Activated CD8-positive, alpha-beta memory T cell treated with anti-CD3 and anti-CD28 coated beads, Interleukin-2, amount 50 U/mL, for 1 hour (primary cell): ENCODE results near the gene PTPRJ.

Experiments used
- DNase-seq: peaks from one replicate; pipeline ENCODE4 v3.0.0-alpha.2; 2020; ENCODE audit errors: extremely low read depth

Gene PTPRJ

DNA sequence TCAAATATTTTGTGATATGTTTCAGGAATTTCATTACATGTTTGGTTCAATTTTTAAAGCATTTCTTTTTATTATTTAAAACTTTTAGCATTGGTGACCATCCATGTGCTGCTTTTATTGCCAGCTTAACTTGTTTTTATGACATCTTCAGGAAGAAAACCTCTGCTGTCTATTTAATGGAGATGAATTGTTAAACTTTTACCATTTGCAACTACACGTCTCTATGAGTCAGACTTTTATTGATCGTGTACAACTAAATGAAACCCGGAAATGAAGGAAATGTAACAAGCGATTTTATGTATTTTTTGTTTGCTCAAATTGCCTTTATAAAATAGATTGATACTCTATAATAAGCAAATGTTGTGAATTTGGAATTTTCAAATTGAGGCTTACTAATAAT lies 113.0 kb downstream of the PTPRJ start:
- no peak for DNase-seq

DNA sequence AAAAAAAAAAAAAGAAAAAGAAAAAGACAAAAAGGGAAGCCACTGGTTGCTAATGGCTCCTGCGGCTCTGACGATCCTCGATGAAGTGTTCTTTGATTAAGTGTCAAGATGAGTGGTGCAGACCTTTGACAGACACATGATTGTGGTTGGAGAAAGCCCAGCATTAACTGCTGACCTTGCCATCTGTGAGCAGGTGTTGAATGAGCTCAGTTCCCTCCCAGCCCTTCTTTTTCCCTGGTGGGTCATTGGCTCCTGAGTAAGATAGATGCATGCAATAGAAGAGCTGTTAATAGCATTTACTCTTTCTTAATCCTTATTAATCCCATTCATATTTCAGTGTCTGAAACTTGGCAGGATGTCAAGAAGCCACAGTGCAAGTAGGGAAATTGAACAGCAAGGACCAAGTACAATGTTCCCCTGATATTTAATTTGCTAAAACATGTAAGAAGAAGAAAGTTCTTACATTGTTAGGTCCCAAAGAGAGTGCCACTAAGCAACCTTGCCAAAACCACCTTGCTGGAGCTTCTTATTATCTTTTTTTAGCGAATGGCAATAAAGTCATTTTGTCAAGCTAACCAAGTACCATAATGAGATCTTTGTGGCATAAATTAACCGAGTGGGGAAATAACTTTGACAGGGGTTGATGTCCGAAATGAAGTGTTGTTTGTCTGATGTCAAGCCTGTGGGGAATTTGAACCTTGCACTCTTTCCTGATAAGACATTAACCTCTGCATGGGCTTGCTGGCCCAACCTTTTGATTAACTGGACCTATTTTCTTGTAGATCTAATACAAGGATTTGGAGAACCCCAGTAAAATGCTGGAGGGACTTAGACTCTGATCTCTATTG lies 113.7 kb downstream of the PTPRJ start:
- DNase-seq = no peak

DNA sequence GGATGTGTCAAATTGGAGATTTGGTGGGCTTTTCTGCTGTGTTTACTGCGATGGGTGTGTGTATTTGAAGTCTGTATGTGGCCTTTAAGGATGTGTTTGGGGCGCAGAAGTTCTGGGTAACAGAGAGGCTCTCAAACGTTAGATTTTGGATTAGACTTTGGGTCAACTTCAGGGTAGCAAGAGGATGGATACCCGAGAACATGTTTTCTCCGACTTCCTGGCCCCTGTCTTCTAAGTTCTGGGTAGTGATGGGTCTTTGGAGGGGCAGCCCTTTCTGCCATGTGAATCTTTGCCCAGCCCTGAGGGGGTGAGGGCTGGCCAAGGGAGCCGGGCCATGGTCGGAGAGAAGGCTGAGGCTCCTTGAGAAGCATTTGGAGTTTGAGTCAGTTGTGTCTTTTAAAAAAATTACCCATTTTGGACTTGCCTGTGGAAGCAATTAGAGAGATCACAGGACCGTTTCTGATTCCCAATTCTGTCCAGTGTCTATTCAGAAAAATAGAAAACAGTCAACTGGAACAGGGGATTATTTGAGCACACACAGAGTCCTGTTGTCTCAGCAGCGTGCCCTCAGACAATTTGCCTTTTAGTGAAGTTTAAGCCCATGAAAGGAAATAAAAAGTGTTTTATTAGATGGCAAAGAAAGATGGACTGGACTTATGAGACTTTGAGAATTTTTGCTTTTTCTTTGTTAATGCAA lies 114.4 kb downstream of the PTPRJ start:
- DNase-seq = no peak

DNA sequence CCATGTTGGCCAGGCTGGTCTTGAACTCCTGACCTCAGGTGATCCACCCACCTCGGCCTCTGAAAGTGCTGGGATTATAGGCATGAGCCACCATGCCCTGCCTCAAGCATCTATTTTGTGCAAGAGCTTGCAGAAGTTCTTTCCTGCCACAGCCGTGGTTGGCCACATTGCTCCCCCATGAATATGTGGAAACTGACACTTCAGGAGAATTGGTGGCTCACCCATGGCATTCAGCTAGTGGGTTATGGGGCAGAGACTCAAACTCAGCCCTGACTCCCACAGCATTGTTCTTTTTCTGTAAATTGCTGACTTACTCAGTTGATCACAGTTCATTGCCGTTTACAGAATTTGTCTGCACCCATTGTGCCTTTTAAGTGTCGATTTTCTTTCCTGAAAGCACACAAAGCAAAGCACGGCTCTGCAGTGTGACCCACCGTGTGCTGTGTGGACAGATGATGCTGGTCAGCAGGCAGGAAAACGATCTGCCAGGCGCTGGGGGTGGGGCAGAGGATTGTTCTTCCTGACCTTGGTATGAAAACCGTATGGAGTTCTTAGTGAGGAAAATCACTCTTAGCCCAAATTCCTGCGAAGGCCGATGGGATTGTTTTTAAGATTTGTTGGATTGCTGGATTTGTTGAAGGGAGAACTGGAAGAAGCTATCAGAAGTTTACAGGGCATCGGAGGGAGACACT lies 115.6 kb downstream of the PTPRJ start:
- DNase-seq = no peak

DNA sequence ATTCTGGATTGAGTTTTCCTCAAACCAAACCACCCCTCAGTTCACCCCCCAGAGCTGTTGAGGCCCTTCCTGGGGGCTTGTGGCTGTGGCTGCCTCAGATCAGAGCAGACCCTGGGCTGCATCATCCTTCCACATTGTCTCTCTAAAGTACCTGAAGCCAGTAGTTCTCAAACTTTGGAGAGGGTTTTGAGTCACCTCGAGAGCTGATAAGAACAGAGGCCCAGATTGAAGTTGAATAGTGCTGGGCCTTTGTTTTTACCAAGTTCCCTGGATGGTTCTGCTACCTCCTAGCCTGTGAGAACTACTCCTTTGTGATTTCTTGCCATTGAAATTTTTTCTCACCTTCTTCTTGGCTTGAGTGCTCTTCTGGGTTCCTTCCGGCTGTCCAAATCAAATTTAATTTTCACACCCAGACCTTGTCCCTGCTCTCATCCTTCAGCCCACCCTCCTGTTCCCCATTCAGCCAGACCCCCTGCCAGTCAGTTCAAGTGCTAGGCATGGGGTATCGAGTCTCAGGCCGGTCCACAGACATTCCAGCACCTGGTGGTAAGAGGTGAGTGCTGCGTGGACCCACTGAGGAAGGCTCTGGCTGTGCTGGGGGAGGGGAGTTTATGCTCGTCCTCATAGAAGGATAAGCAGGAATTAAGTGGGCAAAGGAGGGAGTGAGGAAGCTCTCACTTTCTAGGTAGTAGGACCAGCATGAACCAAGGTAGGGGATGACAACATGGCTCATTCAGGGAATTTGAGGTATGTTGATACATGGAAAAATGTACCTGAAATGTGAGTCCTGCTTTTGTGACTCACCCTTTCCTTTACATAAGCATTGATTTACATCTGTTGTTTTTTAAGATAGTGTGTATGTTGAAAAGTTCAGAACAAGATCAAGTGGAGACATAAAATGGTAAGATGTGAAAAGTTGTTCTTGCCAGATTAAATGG lies 116.5 kb downstream of the PTPRJ start:
- DNase-seq = no peak

DNA sequence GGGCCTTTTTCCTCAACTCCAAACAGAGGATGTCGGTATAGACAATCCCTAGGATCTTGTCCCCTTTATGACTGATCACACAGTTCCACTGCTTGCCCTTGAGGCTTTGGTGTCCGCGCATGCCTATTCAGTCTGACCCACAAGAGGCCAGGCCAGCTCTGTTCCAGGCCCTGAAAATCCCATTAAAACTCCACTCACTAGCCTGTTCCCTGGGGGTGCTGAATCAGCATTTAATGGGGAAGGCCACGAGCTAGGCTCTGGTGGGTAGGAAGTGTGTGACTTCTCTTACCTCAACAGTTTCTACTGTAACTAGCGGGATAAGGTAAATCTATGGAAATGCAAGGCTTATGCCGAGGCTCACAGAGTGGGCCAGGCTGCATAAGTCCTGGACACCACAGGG lies 117.7 kb downstream of the PTPRJ start:
- no peak for DNase-seq

DNA sequence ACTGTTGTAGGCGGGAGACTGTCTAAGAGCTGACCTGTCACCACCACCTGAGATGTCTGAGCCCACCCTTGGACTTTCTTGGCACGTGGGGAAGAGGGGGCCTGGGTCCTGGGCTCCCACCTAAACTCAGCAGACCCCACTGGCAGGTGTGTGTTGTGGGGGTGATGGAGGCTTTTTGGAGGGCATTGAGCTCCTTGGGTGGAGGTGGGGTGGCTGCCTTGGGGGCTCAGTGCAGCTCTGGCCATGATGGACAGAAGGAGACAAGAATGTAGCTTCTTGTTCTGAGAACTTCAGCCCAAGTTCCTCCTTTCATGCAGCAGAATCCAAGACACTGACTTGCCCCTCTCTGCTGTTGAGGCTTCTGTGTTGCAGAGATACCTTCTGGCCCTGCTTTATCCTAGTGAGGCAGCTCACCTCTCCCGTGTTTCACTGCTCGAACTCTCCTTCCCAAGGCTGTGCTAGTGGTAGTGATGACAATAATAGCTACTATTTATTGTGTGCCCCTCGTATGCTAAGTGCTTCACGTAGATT lies 119.6 kb downstream of the PTPRJ start:
- DNase-seq = no peak

DNA sequence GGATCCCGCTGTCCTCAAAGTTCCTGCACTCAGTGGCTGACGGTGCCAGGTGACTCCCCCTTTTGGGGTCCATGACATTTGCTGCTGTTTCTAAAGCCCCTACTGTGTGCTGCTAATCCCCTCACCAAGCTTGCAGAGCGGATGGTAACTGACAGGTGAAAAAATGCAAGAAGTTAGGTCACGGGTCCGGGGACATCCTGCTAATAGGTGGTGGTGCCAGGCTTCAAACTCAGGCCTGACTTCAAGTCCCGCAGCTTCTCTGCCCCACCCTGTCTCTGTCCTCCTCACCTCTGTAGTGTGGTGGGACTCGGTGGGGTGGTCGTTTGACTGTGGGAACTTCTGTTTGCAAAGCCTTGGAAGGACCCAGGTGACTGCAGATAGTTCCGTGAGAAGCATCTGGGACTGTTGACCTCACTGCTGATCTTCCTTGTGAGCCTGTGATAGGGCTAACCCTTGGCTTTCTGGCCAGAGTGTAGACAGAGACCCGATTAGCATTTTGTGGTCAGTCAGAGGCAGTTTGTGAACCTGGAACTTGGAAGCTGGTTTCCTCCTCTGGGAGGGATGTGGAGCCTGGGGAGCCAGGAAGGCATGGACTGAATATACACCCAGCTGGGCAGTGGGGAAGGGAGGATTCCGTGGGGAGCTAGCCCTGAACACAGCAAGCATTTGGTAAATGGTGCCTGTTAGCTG lies 120.8 kb downstream of the PTPRJ start:
- DNase-seq = no peak

DNA sequence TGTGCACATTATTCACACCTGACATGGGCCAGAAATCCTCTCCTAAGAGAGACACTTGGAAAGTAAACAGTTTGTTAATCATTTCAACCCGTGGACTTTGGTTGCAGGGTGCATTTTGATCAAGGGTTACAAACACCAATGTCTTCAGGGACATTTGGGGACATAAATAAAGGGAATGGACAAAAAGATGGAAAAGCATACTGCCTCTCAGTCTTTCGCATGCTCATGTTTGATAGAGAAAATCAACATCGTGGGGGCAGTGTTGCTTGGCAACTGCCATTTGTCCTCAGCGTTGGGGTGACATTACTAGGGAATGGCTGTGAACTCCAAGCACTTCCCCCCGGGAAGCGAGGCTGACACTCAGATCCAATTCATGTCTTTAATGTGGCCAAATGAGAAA lies 121.6 kb downstream of the PTPRJ start:
- no peak for DNase-seq

DNA sequence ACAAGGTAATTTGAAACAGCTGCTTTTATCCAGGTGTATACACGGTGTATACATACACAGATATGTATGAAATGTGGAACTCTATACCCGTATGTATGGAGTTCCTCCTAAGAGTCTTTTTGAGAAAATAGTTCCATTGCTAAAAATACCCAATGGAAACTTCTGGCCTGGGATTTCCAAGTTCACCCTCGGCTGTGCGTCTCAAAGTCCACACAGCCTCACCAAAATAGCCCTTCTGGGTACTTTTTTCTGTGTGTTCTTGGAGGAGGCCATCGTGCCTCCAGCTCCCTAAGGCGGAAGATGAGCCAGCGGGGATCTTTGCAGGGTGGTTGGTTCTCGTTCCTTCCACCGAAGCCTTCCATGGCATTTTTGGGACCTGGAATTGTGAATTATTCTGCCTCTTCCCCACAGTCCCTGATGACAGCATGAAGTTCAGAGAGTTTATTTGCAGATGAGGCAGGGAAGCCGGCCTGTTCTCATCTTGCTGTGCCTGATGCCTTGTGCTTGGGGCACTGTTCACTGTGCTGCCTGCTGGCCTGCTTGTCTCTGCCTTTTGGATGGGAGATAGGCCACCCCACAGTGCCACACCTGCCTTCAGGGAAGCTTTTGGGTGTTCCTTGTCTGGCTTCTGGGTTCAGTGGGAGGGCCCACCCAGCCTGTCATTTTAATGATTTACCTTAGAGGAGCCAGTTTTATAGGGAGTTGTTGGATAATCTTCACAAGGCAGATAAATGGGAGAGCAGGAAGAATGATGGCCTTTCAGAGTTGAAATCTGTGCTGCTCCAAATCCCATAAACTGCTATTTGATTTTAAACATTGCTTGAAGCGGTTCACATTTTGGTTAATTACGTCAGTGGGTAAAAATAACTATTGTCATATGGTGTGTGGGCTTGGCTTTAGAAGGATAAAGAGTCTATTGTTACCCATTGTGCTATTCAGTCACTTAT lies 123.5 kb downstream of the PTPRJ start:
- no peak for DNase-seq

DNA sequence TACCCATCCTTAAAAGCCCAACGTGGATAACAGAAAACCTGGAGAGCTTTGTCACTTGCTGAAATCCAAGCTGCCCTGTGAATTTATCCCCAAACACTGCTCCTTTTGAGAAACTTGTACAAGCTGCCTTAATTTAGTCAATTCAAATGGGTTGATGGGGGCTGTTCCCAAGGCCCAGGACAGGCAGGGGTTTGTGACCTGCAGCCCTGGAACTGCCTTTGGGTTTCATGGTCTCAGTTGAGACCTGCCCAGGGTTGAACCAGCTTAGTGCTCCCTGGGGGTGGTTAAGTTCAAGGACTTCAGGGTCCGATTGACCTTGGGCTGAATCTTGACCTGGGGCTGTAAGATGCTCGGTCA lies 124.2 kb downstream of the PTPRJ start:
- no peak for DNase-seq

DNA sequence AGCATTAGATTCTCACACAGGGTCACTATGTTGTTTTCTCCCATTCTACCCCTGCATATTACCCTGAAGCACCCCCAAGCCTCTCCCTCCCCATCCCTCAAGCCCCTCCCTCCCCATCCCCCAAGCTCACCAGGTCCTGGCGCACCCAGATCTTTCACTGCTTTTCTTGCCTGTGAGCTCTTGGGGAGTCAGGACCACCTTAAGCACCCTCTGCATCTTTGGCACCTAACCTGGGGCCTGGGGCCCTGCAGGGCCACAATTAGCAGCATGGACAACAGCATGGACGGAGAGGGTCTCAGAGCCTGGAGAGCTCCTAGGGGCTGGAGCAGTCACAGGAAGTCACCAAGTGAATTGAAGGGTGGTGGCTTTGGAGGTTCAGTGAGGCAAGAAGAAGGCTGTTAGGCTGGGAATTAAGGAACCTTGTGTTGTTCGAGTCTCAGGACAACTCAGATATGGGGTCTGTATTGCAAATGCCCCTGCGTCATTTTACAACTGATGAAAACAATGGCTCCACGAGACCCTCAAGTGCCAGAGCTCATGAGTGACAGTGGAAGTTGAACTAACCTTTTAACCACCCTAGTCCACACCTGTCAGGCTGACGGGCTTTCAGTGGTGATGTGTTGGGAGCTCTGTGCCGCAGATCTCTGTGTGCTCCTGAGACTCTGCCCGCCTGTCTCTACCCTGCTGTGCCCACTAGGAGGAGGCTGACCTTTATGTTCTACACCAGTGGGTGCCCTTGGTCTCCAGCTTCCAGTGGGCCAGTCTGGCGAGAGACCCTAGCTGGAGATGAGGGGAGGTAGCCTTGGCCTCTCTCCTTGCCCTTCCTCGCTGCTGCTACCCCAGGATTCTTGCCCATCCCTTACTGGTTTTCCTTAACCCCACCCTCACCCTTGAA lies 125.0 kb downstream of the PTPRJ start:
- no peak for DNase-seq

DNA sequence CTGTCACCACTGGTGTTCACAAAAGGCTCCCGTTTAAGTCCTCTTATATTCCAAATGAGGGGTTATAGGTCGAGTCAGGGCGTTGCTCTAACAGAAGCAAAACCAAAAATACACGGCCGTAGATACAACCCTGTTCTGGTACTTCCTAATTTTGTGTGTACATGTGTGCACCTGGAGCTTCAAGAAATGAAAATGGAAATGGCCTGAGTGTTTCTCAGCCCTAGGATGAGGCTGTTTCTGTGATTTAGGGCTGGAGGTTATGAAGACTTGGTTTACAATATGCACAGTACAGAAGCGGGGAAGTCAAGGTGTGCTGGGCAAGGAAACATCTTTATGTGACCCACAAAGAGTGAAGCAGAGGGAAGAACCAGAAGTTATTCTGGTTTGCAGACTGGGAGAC lies 125.8 kb downstream of the PTPRJ start:
- DNase-seq = no peak

DNA sequence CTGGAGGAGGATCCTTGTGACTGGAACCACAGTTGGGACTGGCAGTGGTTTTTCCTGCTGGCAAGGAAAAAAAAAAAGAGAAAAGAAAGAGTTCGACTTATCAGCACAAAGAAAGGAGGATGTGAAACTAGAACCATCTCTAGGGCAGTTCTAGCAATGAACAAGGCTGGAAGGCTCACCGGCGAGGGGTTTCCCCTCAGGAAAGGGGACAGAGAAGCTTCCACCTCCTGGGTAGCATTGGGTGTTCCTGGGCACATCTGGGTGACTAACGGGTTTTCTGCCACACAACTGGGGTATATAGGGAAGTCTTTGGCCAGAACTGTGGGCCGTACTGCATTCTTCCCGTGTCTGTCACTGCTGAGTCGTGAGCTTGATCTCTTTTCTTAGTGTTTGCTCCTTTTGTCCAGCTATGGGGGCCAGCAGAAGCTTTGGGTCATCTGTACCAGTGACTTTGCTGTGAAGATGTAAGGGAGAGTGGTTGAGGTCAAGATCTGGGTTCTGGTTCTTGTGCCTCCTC lies 126.9 kb downstream of the PTPRJ start:
- DNase-seq = no peak

DNA sequence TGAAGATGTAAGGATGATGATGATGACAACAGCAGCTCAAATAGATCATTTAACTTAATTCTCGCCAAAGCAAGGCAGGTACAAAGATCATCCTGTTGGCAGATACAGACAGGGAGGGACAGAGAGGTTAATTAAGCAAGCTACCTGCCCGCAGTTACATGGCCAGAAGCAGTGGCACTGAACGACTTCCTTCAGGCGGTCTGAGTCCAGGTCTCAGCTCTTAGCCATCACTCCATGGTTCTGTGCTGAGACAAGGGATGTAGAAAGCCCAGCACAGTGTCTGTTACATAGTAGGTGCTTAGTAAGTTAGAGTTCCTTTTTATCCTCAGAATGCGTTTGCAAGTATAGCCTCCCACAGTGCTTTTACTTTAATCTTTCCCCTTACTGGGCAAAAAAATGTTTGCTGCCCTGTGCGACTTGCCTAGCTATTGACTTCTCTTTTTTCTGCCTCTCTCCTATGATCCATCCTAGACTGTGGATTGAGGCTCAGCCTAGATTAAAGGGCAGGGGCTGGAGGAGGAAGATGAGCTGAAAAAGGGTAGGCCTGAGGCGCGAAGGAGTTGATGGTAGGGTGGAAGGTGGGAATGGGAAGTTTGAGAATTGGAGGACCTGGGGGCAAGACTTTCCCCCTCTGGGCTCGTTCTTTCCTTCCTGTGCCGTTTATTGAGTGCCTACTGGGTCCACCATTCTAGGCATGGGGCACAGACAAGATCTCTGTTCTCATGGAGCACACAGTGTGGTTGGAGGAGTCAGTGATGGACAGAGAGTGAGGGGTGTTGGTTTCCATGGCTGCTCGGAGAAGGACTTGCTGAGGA lies 128.1 kb downstream of the PTPRJ start:
- DNase-seq = no peak

DNA sequence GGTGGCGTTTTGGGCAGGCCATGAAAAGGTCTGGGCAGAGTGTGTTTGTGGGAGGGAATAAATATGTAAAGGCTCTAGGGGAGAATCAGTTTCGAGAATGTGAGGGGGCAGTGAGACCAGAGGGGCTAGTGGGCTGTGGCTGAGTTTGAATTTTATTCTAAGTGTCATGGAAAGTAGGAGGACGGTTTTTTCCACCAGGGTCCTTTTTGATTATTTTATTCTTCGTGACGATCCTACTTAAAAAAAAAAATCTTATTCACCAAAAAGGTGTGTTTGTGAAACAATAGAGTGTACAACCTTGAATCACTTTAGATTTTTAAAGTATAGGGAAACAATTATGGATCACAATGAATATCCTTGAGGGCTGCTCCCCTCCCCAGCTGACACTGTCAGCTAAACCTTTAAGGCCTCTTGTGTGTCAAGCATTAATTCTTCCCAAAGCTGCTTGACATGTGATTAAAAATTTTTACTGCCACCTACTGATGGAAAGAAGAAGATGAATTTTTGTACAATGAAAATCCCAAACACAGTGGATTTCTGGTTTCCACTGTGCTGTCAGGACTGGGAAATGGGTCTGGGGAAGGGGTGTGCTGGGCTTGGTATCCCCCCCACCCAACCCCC lies 128.8 kb downstream of the PTPRJ start:
- DNase-seq = no peak

DNA sequence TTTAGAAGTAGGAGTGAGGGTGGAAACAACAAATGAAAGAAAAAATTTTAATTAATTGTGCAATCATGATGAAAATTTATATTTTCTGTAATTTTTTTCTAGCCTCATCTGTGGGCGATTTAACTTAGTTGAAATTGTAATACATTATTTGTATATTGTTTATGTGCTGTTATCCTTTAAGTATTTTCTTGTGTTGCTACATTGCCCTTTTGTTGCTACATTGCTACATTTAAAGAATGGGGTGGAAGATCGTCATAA lies 130.1 kb downstream of the PTPRJ start:
- no peak for DNase-seq
